ENCODE data around the gene MACROD2. TPM values are rescaled to one million over a fixed set of nuclear protein-coding genes. Genes with fewer than 3 reads are reported as not detected.
A peak's percentile ranks its signal among the peaks of the same experiment; 100 is the strongest.

The MACROD2 gene
- total and polyA plus RNA-seq, 4 donors = 0.66 to 10.5 (median 3.3) TPM

DNA sequence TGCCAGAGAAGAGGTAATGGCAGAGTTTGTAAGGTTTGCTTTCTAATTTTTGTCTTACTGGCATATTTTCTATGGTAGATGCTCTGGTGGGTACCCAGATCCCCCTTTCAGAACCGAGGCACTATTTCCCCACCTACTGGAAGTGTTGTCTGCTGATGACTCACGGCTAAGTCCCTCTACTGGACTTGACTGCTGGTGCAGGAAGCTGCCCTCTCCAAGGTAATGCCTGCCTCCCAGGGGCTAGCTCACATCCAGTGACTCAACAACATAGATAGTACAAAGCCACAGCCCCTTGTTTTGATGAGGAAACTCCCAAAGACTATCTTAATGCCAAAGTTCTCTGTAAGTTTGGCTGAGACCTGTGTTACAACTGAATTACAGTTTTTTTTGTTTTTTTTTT is 627.5 kb downstream of the MACROD2 start:
- Histone ChIP-seq H3K4me1 (ENCODE audit: control insufficient read depth in 4 of 4, insufficient read depth in 4 of 4, low read length in 3 of 4) (no peaks in the 10 kb centered on the region), H3K9ac (ENCODE audit: low read depth in 1 of 2, low read length in 2 of 2) (no peak overlapping the region), H3K36me3 (ENCODE audit: control insufficient read depth in 4 of 4, insufficient read depth in 3 of 4, low read depth in 1 of 4, low read length in 3 of 4) (no peaks in the 10 kb centered on the region), H3K27ac (ENCODE audit: low read depth in 1 of 2, low read length in 2 of 2) (no peak overlapping the region), H3K9me3 (ENCODE audit: control insufficient read depth in 4 of 4, low read length in 3 of 4) (no peaks in the 10 kb centered on the region), H3K4me3 (ENCODE audit: low read depth in 1 of 3, low read length in 3 of 3) (no peak overlapping the region), H3K27me3 (ENCODE audit: control insufficient read depth in 4 of 4, insufficient read depth in 4 of 4, low read length in 3 of 4) (no peaks in the 10 kb centered on the region)
- 71% methylated on average over 2 of the region's 2 CpGs for WGBS
- no peak for DNase-seq (ENCODE audit: low spot score)
- TF ChIP-seq, protein P1, sequence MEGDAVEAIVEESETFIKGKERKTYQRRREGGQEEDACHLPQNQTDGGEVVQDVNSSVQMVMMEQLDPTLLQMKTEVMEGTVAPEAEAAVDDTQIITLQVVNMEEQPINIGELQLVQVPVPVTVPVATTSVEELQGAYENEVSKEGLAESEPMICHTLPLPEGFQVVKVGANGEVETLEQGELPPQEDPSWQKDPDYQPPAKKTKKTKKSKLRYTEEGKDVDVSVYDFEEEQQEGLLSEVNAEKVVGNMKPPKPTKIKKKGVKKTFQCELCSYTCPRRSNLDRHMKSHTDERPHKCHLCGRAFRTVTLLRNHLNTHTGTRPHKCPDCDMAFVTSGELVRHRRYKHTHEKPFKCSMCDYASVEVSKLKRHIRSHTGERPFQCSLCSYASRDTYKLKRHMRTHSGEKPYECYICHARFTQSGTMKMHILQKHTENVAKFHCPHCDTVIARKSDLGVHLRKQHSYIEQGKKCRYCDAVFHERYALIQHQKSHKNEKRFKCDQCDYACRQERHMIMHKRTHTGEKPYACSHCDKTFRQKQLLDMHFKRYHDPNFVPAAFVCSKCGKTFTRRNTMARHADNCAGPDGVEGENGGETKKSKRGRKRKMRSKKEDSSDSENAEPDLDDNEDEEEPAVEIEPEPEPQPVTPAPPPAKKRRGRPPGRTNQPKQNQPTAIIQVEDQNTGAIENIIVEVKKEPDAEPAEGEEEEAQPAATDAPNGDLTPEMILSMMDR (IDR thresholded peaks at IDR 0.05; ENCODE audit: low read depth, low read length, missing input control) = no peak
- TF ChIP-seq RAD21 (IDR thresholded peaks at IDR 0.05) (peak in 1 of 2 donors; percentile 33), FOXA2 (IDR thresholded peaks at IDR 0.05) (no peak)

DNA sequence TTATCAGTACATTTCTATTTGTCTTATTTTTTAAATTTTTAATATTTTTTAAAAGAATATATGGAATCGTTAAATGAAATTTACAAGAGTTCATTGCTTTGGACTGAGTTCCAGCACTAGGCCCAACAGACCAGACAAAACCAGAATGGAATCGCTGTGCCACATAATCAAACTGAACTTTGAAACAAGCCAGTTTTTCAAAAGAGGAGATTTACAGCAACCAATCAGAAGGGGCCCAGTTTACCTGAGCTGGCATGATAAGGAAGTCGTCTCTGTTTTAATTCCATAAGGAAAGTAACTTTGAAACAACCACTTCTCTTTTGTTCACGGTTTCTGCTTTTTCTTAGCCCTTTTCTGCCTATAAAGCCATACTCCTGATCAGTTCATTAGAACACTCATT is 635.7 kb downstream of the MACROD2 start:
- no peaks in the 10 kb centered on the region for H3K27me3 ChIP-seq (ENCODE audit: control insufficient read depth in 4 of 4, insufficient read depth in 4 of 4, low read length in 3 of 4)
- H3K9me3 ChIP-seq (ENCODE audit: control insufficient read depth in 4 of 4, low read length in 3 of 4) = no peaks in the 10 kb centered on the region
- H3K27ac ChIP-seq (ENCODE audit: low read depth in 1 of 2, low read length in 2 of 2) = no peak overlapping the region
- H3K9ac ChIP-seq (ENCODE audit: low read depth in 1 of 2, low read length in 2 of 2) = no peak overlapping the region
- H3K4me3 ChIP-seq (ENCODE audit: low read depth in 1 of 3, low read length in 3 of 3) = no peak overlapping the region
- H3K4me1 ChIP-seq (ENCODE audit: control insufficient read depth in 4 of 4, insufficient read depth in 4 of 4, low read length in 3 of 4) = no peaks in the 10 kb centered on the region
- H3K36me3 ChIP-seq (ENCODE audit: control insufficient read depth in 4 of 4, insufficient read depth in 3 of 4, low read depth in 1 of 4, low read length in 3 of 4) = no peaks in the 10 kb centered on the region
- DNase-seq (ENCODE audit: low spot score) = no peak
- WGBS = 75% methylated on average over 4 of the region's 4 CpGs
- TF ChIP-seq, protein P2, sequence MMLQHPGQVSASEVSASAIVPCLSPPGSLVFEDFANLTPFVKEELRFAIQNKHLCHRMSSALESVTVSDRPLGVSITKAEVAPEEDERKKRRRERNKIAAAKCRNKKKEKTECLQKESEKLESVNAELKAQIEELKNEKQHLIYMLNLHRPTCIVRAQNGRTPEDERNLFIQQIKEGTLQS (IDR thresholded peaks at IDR 0.05) = no peak
- TF ChIP-seq HNF4A (conservative IDR thresholded peaks at IDR 0.05) = peak in 1 of 2 donors; percentile 8

DNA sequence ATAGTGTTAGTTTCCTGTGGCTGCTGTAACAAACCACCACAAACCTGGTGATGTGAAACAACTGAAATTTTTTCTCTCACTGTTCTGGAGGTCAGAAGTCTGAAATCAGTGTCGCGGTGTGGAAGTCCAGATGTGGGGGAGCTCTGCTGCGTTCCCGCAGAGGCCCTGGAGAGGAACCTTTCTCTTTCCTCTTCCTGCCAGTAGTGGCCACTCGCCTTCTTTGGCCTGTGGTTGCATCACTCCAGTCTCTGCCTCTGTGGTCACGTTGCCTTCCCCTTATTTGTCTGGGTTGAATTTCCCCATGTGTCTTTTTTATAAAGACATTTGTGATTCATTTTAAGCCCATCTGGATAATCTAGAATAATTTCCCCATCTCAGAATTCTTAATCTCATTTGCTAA is 637.6 kb downstream of the MACROD2 start:
- no peak for TF ChIP-seq JUND (IDR thresholded peaks at IDR 0.05)
- TF ChIP-seq HNF4A (conservative IDR thresholded peaks at IDR 0.05) = no peak
- TF ChIP-seq, protein P3, sequence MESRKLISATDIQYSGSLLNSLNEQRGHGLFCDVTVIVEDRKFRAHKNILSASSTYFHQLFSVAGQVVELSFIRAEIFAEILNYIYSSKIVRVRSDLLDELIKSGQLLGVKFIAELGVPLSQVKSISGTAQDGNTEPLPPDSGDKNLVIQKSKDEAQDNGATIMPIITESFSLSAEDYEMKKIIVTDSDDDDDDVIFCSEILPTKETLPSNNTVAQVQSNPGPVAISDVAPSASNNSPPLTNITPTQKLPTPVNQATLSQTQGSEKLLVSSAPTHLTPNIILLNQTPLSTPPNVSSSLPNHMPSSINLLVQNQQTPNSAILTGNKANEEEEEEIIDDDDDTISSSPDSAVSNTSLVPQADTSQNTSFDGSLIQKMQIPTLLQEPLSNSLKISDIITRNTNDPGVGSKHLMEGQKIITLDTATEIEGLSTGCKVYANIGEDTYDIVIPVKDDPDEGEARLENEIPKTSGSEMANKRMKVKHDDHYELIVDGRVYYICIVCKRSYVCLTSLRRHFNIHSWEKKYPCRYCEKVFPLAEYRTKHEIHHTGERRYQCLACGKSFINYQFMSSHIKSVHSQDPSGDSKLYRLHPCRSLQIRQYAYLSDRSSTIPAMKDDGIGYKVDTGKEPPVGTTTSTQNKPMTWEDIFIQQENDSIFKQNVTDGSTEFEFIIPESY (IDR thresholded peaks at IDR 0.05) = no peak
- no peak for TF ChIP-seq EGR1 (IDR thresholded peaks at IDR 0.05; ENCODE audit: low read depth in 2 of 2)
- no peak for DNase-seq (ENCODE audit: low spot score)
- Histone ChIP-seq H3K4me1 (ENCODE audit: control insufficient read depth in 4 of 4, insufficient read depth in 4 of 4, low read length in 3 of 4) (no peaks in the 10 kb centered on the region), H3K27ac (ENCODE audit: low read depth in 1 of 2, low read length in 2 of 2) (no peak overlapping the region), H3K4me3 (ENCODE audit: low read depth in 1 of 3, low read length in 3 of 3) (no peak overlapping the region), H3K9ac (ENCODE audit: low read depth in 1 of 2, low read length in 2 of 2) (no peak overlapping the region), H3K27me3 (ENCODE audit: control insufficient read depth in 4 of 4, insufficient read depth in 4 of 4, low read length in 3 of 4) (no peaks in the 10 kb centered on the region), H3K9me3 (ENCODE audit: control insufficient read depth in 4 of 4, low read length in 3 of 4) (no peaks in the 10 kb centered on the region), H3K36me3 (ENCODE audit: control insufficient read depth in 4 of 4, insufficient read depth in 3 of 4, low read depth in 1 of 4, low read length in 3 of 4) (no peaks in the 10 kb centered on the region)
- 86% methylated on average over 6 of the region's 6 CpGs for WGBS

DNA sequence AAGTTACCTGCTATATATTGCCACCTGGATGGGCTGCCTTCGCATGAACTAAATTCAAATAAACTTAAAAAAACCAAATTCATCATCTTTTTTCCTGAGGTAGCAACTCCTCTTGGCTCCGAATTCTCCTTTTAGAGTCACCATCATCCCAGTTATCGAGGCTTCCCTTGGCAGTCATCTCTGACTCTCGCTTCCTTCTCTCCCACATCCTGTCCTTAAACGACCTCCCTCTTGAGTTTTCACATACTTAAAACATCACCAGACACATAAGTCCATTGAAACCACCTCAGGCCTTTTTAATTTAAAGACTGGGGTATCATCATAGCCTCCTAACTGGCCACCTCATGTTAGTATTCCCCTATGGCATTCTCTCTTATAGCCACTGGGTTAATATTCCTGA is 638.2 kb downstream of the MACROD2 start:
- Histone ChIP-seq H3K27ac (ENCODE audit: low read depth in 1 of 2, low read length in 2 of 2) (no peak overlapping the region), H3K36me3 (ENCODE audit: control insufficient read depth in 4 of 4, insufficient read depth in 3 of 4, low read depth in 1 of 4, low read length in 3 of 4) (no peaks in the 10 kb centered on the region), H3K9me3 (ENCODE audit: control insufficient read depth in 4 of 4, low read length in 3 of 4) (no peaks in the 10 kb centered on the region), H3K9ac (ENCODE audit: low read depth in 1 of 2, low read length in 2 of 2) (no peak overlapping the region), H3K4me3 (ENCODE audit: low read depth in 1 of 3, low read length in 3 of 3) (no peak overlapping the region), H3K27me3 (ENCODE audit: control insufficient read depth in 4 of 4, insufficient read depth in 4 of 4, low read length in 3 of 4) (no peaks in the 10 kb centered on the region), H3K4me1 (ENCODE audit: control insufficient read depth in 4 of 4, insufficient read depth in 4 of 4, low read length in 3 of 4) (no peaks in the 10 kb centered on the region)
- WGBS = 79% methylated on average over 5 of the region's 5 CpGs
- TF ChIP-seq EGR1 (IDR thresholded peaks at IDR 0.05; ENCODE audit: low read depth in 2 of 2) (no peak), HNF4A (conservative IDR thresholded peaks at IDR 0.05) (no peak), TAF1 (conservative IDR thresholded peaks at IDR 0.05) (no peak), GABPA (IDR thresholded peaks at IDR 0.05 in 1 of 2, conservative IDR thresholded peaks at IDR 0.05 in 1 of 2) (no peak), FOXA1 (IDR thresholded peaks at IDR 0.05) (no peak), FOXA2 (IDR thresholded peaks at IDR 0.05) (no peak), SP1 (IDR thresholded peaks at IDR 0.05) (no peak), RXRA (IDR thresholded peaks at IDR 0.05) (no peak), RAD21 (IDR thresholded peaks at IDR 0.05) (no peak)
- TF ChIP-seq, protein P2 (IDR thresholded peaks at IDR 0.05) = no peak
- DNase-seq (ENCODE audit: low spot score) = no peak

All from liver (tissue), 9 donors.